ENCODE measurements around the gene FARSB.

FARSB gene

DNA sequence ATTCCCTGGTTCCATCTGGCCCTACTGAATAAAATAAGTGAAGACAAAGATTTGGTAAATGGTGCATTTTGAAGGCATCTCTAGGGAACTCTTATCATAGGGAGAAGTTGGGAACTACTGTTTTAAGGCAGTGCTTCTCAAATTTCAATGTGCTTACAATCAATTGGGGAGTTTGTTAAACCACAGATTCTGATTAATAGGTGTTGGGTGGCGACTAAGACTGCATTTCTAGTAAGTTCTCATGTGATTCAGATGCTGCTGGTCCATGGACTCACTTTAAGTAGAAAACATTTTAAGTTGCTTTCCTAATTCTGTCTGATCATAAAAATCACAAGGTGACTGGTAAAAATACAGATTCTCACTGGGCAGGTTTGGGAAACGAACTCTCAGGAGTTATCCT lies 14.6 kb downstream of the FARSB start:
- no peaks in the 10 kb centered on the region for H3K27me3 ChIP-seq (ENCODE audit: control insufficient read depth in 2 of 2, insufficient read depth in 2 of 2, low read length in 2 of 2)
- no peak overlapping the region for H3K9ac ChIP-seq (ENCODE audit: low read depth in 1 of 2, low read length in 2 of 2)
- H3K4me3 ChIP-seq (ENCODE audit: low read length in 2 of 2): no peak overlapping the region
- H3K27ac ChIP-seq (ENCODE audit: low read depth in 2 of 2, low read length in 2 of 2): no peak overlapping the region
- H3K4me1 ChIP-seq (ENCODE audit: control insufficient read depth in 2 of 2, insufficient read depth in 2 of 2, low read length in 2 of 2): peaks cover 0 to 20% of the 10 kb centered on the region in 2 donors
- peaks cover 11 to 27% of the 10 kb centered on the region in 2 donors for H3K36me3 ChIP-seq (ENCODE audit: control insufficient read depth in 2 of 2, insufficient read depth in 2 of 2, low read length in 2 of 2)
- H3K9me3 ChIP-seq (ENCODE audit: control insufficient read depth in 2 of 2, low read length in 2 of 2): no peaks in the 10 kb centered on the region

- Histone ChIP-seq H3K9me3 (ENCODE audit: control insufficient read depth in 2 of 2, low read length in 2 of 2) (no peaks in the 10 kb centered on the region), H3K4me1 (ENCODE audit: control insufficient read depth in 2 of 2, insufficient read depth in 2 of 2, low read length in 2 of 2) (peaks cover 0 to 11% of the 10 kb centered on the region in 2 donors), H3K9ac (ENCODE audit: low read depth in 1 of 2, low read length in 2 of 2) (peak overlapping the region in 1 of 2 donors; percentile 17), H3K27me3 (ENCODE audit: control insufficient read depth in 2 of 2, insufficient read depth in 2 of 2, low read length in 2 of 2) (no peaks in the 10 kb centered on the region), H3K27ac (ENCODE audit: low read depth in 2 of 2, low read length in 2 of 2) (peak overlapping the region; percentile 44 to 63), H3K4me3 (ENCODE audit: low read length in 2 of 2) (no peak overlapping the region), H3K36me3 (ENCODE audit: control insufficient read depth in 2 of 2, insufficient read depth in 2 of 2, low read length in 2 of 2) (peaks cover 13 to 36% of the 10 kb centered on the region in 2 donors)
Measured at GRCh38 chr2:222637067-222637466, 18.8 kb downstream of the FARSB start.

DNA sequence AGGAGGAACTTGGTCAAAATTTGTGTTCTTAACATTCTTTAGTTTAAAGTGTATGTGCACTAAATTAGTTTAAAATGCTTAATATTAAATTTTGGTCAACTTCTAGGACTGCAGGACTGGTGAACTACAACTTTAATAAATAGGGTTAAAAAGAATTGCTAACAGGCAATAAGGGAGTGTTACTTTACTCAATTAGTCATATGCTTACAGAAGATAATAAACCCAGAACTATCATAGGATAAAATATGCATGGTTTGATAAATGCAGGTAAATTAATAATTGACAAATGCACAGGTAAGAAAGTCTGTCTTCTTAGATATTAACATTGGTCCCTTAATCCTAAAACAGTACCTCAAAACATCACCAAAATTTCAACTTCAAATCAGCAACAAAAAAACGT lies 20.6 kb downstream of the FARSB start:
- Histone ChIP-seq H3K9me3 (ENCODE audit: control insufficient read depth in 2 of 2, low read length in 2 of 2) (no peaks in the 10 kb centered on the region), H3K4me1 (ENCODE audit: control insufficient read depth in 2 of 2, insufficient read depth in 2 of 2, low read length in 2 of 2) (peaks cover 0 to 11% of the 10 kb centered on the region in 2 donors), H3K27ac (ENCODE audit: low read depth in 2 of 2, low read length in 2 of 2) (no peak overlapping the region), H3K27me3 (ENCODE audit: control insufficient read depth in 2 of 2, insufficient read depth in 2 of 2, low read length in 2 of 2) (no peaks in the 10 kb centered on the region), H3K4me3 (ENCODE audit: low read length in 2 of 2) (no peak overlapping the region), H3K36me3 (ENCODE audit: control insufficient read depth in 2 of 2, insufficient read depth in 2 of 2, low read length in 2 of 2) (peaks cover 9 to 40% of the 10 kb centered on the region in 2 donors), H3K9ac (ENCODE audit: low read depth in 1 of 2, low read length in 2 of 2) (no peak overlapping the region)

DNA sequence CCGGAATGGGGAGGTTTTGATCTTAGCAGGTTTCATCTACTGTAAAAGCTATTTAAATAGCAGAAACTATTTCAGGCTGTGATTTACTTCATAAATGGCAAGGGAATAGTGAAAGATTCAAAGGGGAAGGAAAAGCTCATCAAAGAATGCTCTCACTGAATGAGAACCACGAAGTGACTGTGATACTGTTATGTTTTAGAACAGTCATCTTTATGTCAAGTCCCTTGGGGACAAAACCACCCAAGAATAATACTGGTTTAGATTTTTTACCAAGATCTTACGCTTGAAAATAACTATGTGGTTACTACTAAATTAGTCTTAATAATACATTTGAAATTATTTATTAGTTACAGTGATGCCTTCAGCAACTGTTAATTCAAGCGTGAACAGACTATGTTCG lies 28.1 kb downstream of the FARSB start:
- no peaks in the 10 kb centered on the region for H3K9me3 ChIP-seq (ENCODE audit: control insufficient read depth in 2 of 2, low read length in 2 of 2)
- no peaks in the 10 kb centered on the region for H3K27me3 ChIP-seq (ENCODE audit: control insufficient read depth in 2 of 2, insufficient read depth in 2 of 2, low read length in 2 of 2)
- H3K4me3 ChIP-seq (ENCODE audit: low read length in 2 of 2): no peak overlapping the region
- no peaks in the 10 kb centered on the region for H3K4me1 ChIP-seq (ENCODE audit: control insufficient read depth in 2 of 2, insufficient read depth in 2 of 2, low read length in 2 of 2)
- no peak overlapping the region for H3K9ac ChIP-seq (ENCODE audit: low read depth in 1 of 2, low read length in 2 of 2)
- peaks cover 58 to 65% of the 10 kb centered on the region in 2 donors for H3K36me3 ChIP-seq (ENCODE audit: control insufficient read depth in 2 of 2, insufficient read depth in 2 of 2, low read length in 2 of 2)
- H3K27ac ChIP-seq (ENCODE audit: low read depth in 2 of 2, low read length in 2 of 2): no peak overlapping the region

- no peaks in the 10 kb centered on the region for H3K4me1 ChIP-seq (ENCODE audit: control insufficient read depth in 2 of 2, insufficient read depth in 2 of 2, low read length in 2 of 2)
- H3K27ac ChIP-seq (ENCODE audit: low read depth in 2 of 2, low read length in 2 of 2): no peak overlapping the region
- peaks cover 59 to 64% of the 10 kb centered on the region in 2 donors for H3K36me3 ChIP-seq (ENCODE audit: control insufficient read depth in 2 of 2, insufficient read depth in 2 of 2, low read length in 2 of 2)
Measured at GRCh38 chr2:222623756-222624309, 32.1 kb downstream of the FARSB start.

DNA sequence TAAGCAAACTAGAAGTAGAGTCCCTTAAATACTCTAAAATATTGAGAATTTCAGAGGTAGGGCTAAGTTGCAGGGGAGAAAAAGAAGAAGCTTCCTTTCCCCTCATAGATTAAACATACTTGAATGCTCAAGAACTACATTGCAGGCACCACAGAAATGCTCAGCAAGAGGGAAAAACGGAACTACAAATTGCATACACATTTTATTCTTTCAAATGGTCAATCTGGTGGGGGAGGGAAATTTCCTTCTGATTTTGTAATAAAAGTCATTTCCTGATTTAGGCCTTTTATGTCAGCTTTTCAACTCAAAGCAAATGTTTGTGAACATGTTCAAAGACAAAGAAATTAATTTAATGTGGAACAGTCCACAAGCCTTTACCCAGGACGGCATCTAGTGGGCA lies 33.0 kb downstream of the FARSB start:
- peaks cover 54 to 62% of the 10 kb centered on the region in 2 donors for H3K36me3 ChIP-seq (ENCODE audit: control insufficient read depth in 2 of 2, insufficient read depth in 2 of 2, low read length in 2 of 2)
- H3K9me3 ChIP-seq (ENCODE audit: control insufficient read depth in 2 of 2, low read length in 2 of 2): no peaks in the 10 kb centered on the region
- H3K27me3 ChIP-seq (ENCODE audit: control insufficient read depth in 2 of 2, insufficient read depth in 2 of 2, low read length in 2 of 2): no peaks in the 10 kb centered on the region
- no peak overlapping the region for H3K9ac ChIP-seq (ENCODE audit: low read depth in 1 of 2, low read length in 2 of 2)
- H3K27ac ChIP-seq (ENCODE audit: low read depth in 2 of 2, low read length in 2 of 2): no peak overlapping the region
- H3K4me1 ChIP-seq (ENCODE audit: control insufficient read depth in 2 of 2, insufficient read depth in 2 of 2, low read length in 2 of 2): no peaks in the 10 kb centered on the region
- H3K4me3 ChIP-seq (ENCODE audit: low read length in 2 of 2): no peak overlapping the region

More at GRCh38 chr2:222623756-222624309, 32.1 kb downstream of the FARSB start:
- H3K4me3 ChIP-seq (ENCODE audit: low read length in 2 of 2): no peak overlapping the region
- H3K9ac ChIP-seq (ENCODE audit: low read depth in 1 of 2, low read length in 2 of 2): no peak overlapping the region
- H3K27me3 ChIP-seq (ENCODE audit: control insufficient read depth in 2 of 2, insufficient read depth in 2 of 2, low read length in 2 of 2): no peaks in the 10 kb centered on the region
- H3K9me3 ChIP-seq (ENCODE audit: control insufficient read depth in 2 of 2, low read length in 2 of 2): no peaks in the 10 kb centered on the region

DNA sequence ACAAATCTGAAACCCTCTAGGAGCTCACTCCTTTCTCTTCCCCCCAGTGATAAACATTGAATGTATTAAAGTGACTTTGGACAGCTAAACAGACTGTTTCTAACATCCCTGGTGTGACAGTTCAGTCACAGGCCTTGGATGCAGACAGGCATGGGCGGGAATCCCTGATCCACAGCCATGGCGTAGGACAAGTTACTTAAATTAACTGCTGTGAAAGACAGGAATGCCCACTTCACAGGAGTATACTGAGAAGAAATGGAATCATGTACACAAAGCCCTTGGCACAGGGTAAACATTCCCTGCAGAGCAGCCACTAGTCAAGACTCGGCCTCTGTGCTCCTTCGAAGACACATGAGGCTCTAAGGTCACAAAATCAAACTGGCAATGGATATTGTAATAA lies 34.0 kb downstream of the FARSB start:
- Histone ChIP-seq H3K27me3 (ENCODE audit: control insufficient read depth in 2 of 2, insufficient read depth in 2 of 2, low read length in 2 of 2) (no peaks in the 10 kb centered on the region), H3K36me3 (ENCODE audit: control insufficient read depth in 2 of 2, insufficient read depth in 2 of 2, low read length in 2 of 2) (peaks cover 49 to 59% of the 10 kb centered on the region in 2 donors), H3K9me3 (ENCODE audit: control insufficient read depth in 2 of 2, low read length in 2 of 2) (no peaks in the 10 kb centered on the region), H3K9ac (ENCODE audit: low read depth in 1 of 2, low read length in 2 of 2) (no peak overlapping the region), H3K4me1 (ENCODE audit: control insufficient read depth in 2 of 2, insufficient read depth in 2 of 2, low read length in 2 of 2) (no peaks in the 10 kb centered on the region), H3K4me3 (ENCODE audit: low read length in 2 of 2) (no peak overlapping the region), H3K27ac (ENCODE audit: low read depth in 2 of 2, low read length in 2 of 2) (no peak overlapping the region)

DNA sequence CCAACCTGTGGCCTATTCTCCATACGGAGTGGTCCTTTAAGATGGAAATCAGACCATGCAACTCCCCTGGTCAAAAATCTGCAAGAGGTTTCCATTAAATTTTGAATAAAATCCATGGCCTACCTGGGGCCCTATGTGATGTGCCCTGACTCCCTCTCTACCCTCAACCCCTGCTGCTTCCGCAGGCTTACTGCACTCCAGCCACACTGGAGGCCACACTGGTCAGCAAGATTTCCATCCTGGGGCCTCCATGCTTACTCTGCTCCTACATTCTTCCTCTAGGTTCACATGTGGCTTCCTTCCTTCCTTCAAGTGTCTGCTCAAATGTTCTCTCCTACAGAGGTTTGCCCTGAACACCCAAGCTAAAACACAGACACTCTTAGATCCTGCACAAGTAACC lies 40.6 kb downstream of the FARSB start:
- H3K27ac ChIP-seq (ENCODE audit: low read depth in 2 of 2, low read length in 2 of 2): no peak overlapping the region
- H3K36me3 ChIP-seq (ENCODE audit: control insufficient read depth in 2 of 2, insufficient read depth in 2 of 2, low read length in 2 of 2): peaks cover 29% of the 10 kb centered on the region in 2 donors
- no peak overlapping the region for H3K4me3 ChIP-seq (ENCODE audit: low read length in 2 of 2)
- H3K27me3 ChIP-seq (ENCODE audit: control insufficient read depth in 2 of 2, insufficient read depth in 2 of 2, low read length in 2 of 2): no peaks in the 10 kb centered on the region
- no peaks in the 10 kb centered on the region for H3K4me1 ChIP-seq (ENCODE audit: control insufficient read depth in 2 of 2, insufficient read depth in 2 of 2, low read length in 2 of 2)
- H3K9ac ChIP-seq (ENCODE audit: low read depth in 1 of 2, low read length in 2 of 2): no peak overlapping the region
- no peaks in the 10 kb centered on the region for H3K9me3 ChIP-seq (ENCODE audit: control insufficient read depth in 2 of 2, low read length in 2 of 2)

GRCh38 chr2:222613715-222614331 lies 42.1 kb downstream of the FARSB start:
- H3K36me3 ChIP-seq (ENCODE audit: control insufficient read depth in 2 of 2, insufficient read depth in 2 of 2, low read length in 2 of 2): peaks cover 21 to 24% of the 10 kb centered on the region in 2 donors
- no peak overlapping the region for H3K9ac ChIP-seq (ENCODE audit: low read depth in 1 of 2, low read length in 2 of 2)
- H3K4me3 ChIP-seq (ENCODE audit: low read length in 2 of 2): no peak overlapping the region
- H3K9me3 ChIP-seq (ENCODE audit: control insufficient read depth in 2 of 2, low read length in 2 of 2): no peaks in the 10 kb centered on the region
- no peaks in the 10 kb centered on the region for H3K4me1 ChIP-seq (ENCODE audit: control insufficient read depth in 2 of 2, insufficient read depth in 2 of 2, low read length in 2 of 2)
- H3K27me3 ChIP-seq (ENCODE audit: control insufficient read depth in 2 of 2, insufficient read depth in 2 of 2, low read length in 2 of 2): no peaks in the 10 kb centered on the region
- no peak overlapping the region for H3K27ac ChIP-seq (ENCODE audit: low read depth in 2 of 2, low read length in 2 of 2)

GRCh38 chr2:222611684-222612083 lies 44.2 kb downstream of the FARSB start:
- Histone ChIP-seq H3K9me3 (ENCODE audit: control insufficient read depth in 2 of 2, low read length in 2 of 2) (no peaks in the 10 kb centered on the region), H3K4me1 (ENCODE audit: control insufficient read depth in 2 of 2, insufficient read depth in 2 of 2, low read length in 2 of 2) (no peaks in the 10 kb centered on the region), H3K9ac (ENCODE audit: low read depth in 1 of 2, low read length in 2 of 2) (no peak overlapping the region), H3K27me3 (ENCODE audit: control insufficient read depth in 2 of 2, insufficient read depth in 2 of 2, low read length in 2 of 2) (no peaks in the 10 kb centered on the region), H3K27ac (ENCODE audit: low read depth in 2 of 2, low read length in 2 of 2) (no peak overlapping the region), H3K4me3 (ENCODE audit: low read length in 2 of 2) (no peak overlapping the region), H3K36me3 (ENCODE audit: control insufficient read depth in 2 of 2, insufficient read depth in 2 of 2, low read length in 2 of 2) (peaks cover 13 to 16% of the 10 kb centered on the region in 2 donors)
